ENCODE measurements around the gene VTI1A. TPM values are rescaled to one million over a fixed set of nuclear protein-coding genes. Genes with fewer than 3 reads are reported as not detected.

VTI1A gene
- total RNA-seq, 1 donor from 2014 or later = 34.2 TPM

- H3K36me3 Mint-ChIP-seq (ENCODE audit: low read depth) = peaks cover 2% of the 10 kb centered on the region
- DNase-seq (ENCODE audit: low read depth, low spot score) = no peak
- TF ChIP-seq, protein P1, sequence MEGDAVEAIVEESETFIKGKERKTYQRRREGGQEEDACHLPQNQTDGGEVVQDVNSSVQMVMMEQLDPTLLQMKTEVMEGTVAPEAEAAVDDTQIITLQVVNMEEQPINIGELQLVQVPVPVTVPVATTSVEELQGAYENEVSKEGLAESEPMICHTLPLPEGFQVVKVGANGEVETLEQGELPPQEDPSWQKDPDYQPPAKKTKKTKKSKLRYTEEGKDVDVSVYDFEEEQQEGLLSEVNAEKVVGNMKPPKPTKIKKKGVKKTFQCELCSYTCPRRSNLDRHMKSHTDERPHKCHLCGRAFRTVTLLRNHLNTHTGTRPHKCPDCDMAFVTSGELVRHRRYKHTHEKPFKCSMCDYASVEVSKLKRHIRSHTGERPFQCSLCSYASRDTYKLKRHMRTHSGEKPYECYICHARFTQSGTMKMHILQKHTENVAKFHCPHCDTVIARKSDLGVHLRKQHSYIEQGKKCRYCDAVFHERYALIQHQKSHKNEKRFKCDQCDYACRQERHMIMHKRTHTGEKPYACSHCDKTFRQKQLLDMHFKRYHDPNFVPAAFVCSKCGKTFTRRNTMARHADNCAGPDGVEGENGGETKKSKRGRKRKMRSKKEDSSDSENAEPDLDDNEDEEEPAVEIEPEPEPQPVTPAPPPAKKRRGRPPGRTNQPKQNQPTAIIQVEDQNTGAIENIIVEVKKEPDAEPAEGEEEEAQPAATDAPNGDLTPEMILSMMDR (conservative IDR thresholded peaks at IDR 0.05) = no peak
- no peak overlapping the region for H3K4me3 Mint-ChIP-seq
- no peaks in the 10 kb centered on the region for H3K9me3 Mint-ChIP-seq
- no peak overlapping the region for H3K27ac Mint-ChIP-seq (ENCODE audit: unreplicated experiment)
- peaks cover 26% of the 10 kb centered on the region for H3K4me1 Mint-ChIP-seq
- H3K27me3 Mint-ChIP-seq (ENCODE audit: low read depth) = no peaks in the 10 kb centered on the region
Observed at GRCh38 chr10:112752288-112752687, 305.3 kb downstream of the VTI1A start.

- peaks cover 29% of the 10 kb centered on the region for H3K4me1 Mint-ChIP-seq
- no peaks in the 10 kb centered on the region for H3K27me3 Mint-ChIP-seq (ENCODE audit: low read depth)
- H3K36me3 Mint-ChIP-seq (ENCODE audit: low read depth) = peaks cover 2% of the 10 kb centered on the region
- no peak for DNase-seq (ENCODE audit: low read depth, low spot score)
- TF ChIP-seq, protein P1 (conservative IDR thresholded peaks at IDR 0.05) = no peak
- H3K27ac Mint-ChIP-seq (ENCODE audit: unreplicated experiment) = peak overlapping the region; percentile 64
- H3K4me3 Mint-ChIP-seq = no peak overlapping the region
- H3K9me3 Mint-ChIP-seq = no peaks in the 10 kb centered on the region
Observed at GRCh38 chr10:112753961-112754411, 307.0 kb downstream of the VTI1A start.

DNA sequence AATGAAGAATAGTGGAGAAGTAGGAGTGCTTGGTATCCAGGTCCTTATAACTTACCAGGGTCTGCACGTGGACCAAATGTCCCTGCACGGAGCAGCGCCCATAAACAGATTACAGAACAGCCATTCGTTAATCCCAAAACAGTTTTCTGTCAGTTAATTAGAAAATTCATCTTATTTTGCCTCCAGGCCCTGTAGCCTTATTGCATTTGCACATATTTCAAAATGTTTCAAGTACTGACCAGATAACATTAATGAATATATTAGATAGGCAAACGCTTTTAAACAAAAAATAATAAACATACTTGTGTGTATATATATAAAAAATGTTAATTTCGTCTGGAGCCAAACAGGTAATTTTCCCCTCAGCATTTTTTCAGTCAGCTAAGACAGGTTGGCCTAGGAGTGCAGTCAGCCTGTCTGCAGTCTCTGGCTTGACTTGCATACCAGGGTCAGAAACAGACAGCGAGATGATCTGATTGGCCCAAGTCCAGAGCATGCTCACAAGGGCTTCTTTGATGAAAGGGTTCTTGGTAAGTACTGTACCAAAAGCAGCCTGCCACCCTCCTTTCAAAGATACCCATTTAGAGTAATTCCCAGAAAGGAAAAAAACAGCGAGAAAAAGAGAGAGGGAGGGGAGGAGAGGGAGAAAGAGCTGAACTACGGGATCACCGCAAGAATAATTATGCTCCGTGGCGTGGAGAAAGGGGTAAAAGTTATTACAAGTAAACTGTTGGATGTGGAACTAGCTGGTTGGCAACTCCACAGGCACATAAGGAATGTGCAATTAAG, 308.6 kb downstream of the VTI1A start:
- Mint-ChIP-seq H3K27me3 (ENCODE audit: low read depth) (no peaks in the 10 kb centered on the region), H3K9me3 (no peaks in the 10 kb centered on the region), H3K27ac (ENCODE audit: unreplicated experiment) (peak overlapping the region; percentile 90), H3K4me3 (no peak overlapping the region), H3K4me1 (peaks cover 29% of the 10 kb centered on the region), H3K36me3 (ENCODE audit: low read depth) (peaks cover 2% of the 10 kb centered on the region)
- no peak for DNase-seq (ENCODE audit: low read depth, low spot score)
- TF ChIP-seq, protein P1 (conservative IDR thresholded peaks at IDR 0.05) = no peak

GRCh38 chr10:112756235-112756527, 309.2 kb downstream of the VTI1A start:
- Mint-ChIP-seq H3K27ac (ENCODE audit: unreplicated experiment) (peak overlapping the region; percentile 36), H3K36me3 (ENCODE audit: low read depth) (peaks cover 2% of the 10 kb centered on the region), H3K4me1 (peaks cover 29% of the 10 kb centered on the region), H3K4me3 (no peak overlapping the region), H3K9me3 (no peaks in the 10 kb centered on the region), H3K27me3 (ENCODE audit: low read depth) (no peaks in the 10 kb centered on the region)
- no peak for DNase-seq (ENCODE audit: low read depth, low spot score)
- TF ChIP-seq, protein P1 (conservative IDR thresholded peaks at IDR 0.05) = no peak

GRCh38 chr10:112758961-112759360, 311.9 kb downstream of the VTI1A start:
- Mint-ChIP-seq H3K9me3 (no peaks in the 10 kb centered on the region), H3K27ac (ENCODE audit: unreplicated experiment) (no peak overlapping the region), H3K4me1 (peaks cover 30% of the 10 kb centered on the region), H3K4me3 (no peak overlapping the region), H3K36me3 (ENCODE audit: low read depth) (peaks cover 2% of the 10 kb centered on the region), H3K27me3 (ENCODE audit: low read depth) (no peaks in the 10 kb centered on the region)
- TF ChIP-seq, protein P1 (conservative IDR thresholded peaks at IDR 0.05) = no peak
- no peak for DNase-seq (ENCODE audit: low read depth, low spot score)

Measured in neural crest cell (in vitro differentiated cells).